Tibial artery (tissue), 4 donors: ENCODE measurements around the gene SH3GL3.

ENCODE experiments used
- DNase-seq, 2 donors: peaks; one replicate each; pipeline ENCODE4 v3.0.0-alpha.2; 2019
- H3K27ac ChIP-seq, 2 donors: fragments of 200-600 bp; sonication (generic) in 1 of 2; 1 replicate in 1 of 2; 2 replicates in 1 of 2; pipeline ENCODE4 v1.5.1; 2018 to 2019; ENCODE audit warnings: mild to moderate bottlenecking in 1 of 2
- H3K27me3 ChIP-seq, 2 donors: fragments of 200-600 bp; sonication (generic) in 1 of 2; one replicate each; pipeline versions ENCODE4 v1.5.1 to v1.6.0; 2016 to 2019
- H3K36me3 ChIP-seq, 3 donors: fragments of 200-600 bp; sonication (generic) in 2 of 3; one replicate each; pipeline ENCODE4 v1.5.1; 2016 to 2019; ENCODE audit warnings: mild to moderate bottlenecking in 2 of 3
- H3K4me1 ChIP-seq, 4 donors: fragments of 200-600 bp; sonication (generic) in 2 of 4; 1 replicate in 3 of 4; 2 replicates in 1 of 4; pipeline ENCODE4 v1.5.1; 2016 to 2019
- H3K4me3 ChIP-seq, 2 donors: fragments of 200-600 bp; sonication (generic) in 1 of 2; 1 replicate in 1 of 2; 2 replicates in 1 of 2; pipeline ENCODE4 v1.5.1; 2018 to 2019; ENCODE audit warnings: mild to moderate bottlenecking in 2 of 2
- H3K9me3 ChIP-seq, 3 donors: fragments of 200-600 bp; sonication (generic) in 1 of 3; one replicate each; pipeline ENCODE4 v1.5.1; 2016 to 2019
- CTCF ChIP-seq, 2 experiments: fragments of 200-600 bp in 1 of 2; fragments of 450-650 bp in 1 of 2; IDR thresholded peaks; one replicate each; pipeline ENCODE4 v1.5.1; 2017 to 2019; ENCODE audit warnings: antibody characterized with exemption in 2 of 2, mild to moderate bottlenecking in 1 of 2, moderate library complexity in 1 of 2
- intact Hi-C: fragments of 100-400 bp; cut with DNase I; formaldehyde crosslinking; loops from one replicate; pipeline ENCODE4 v1.15.0; 2023; ENCODE audit warnings: low total_unique reads

SH3GL3 gene

GRCh38 chr15:83650831-83651230 lies 203.7 kb downstream of the SH3GL3 start:
- Histone ChIP-seq H3K4me1 (peaks cover 0 to 25% (median 15%) of the 10 kb centered on the region in 4 donors), H3K9me3 (no peaks in the 10 kb centered on the region), H3K36me3 (no peaks in the 10 kb centered on the region), H3K27me3 (no peaks in the 10 kb centered on the region), H3K27ac (no peak overlapping the region), H3K4me3 (no peak overlapping the region)
- no peak for DNase-seq
- intact Hi-C loops: loop anchor here (5.0 kb wide), 1 partner anchor 96 kb away; no protein-coding TSS in a partner anchor
- no peak for TF ChIP-seq CTCF (IDR thresholded peaks at IDR 0.05)

DNA sequence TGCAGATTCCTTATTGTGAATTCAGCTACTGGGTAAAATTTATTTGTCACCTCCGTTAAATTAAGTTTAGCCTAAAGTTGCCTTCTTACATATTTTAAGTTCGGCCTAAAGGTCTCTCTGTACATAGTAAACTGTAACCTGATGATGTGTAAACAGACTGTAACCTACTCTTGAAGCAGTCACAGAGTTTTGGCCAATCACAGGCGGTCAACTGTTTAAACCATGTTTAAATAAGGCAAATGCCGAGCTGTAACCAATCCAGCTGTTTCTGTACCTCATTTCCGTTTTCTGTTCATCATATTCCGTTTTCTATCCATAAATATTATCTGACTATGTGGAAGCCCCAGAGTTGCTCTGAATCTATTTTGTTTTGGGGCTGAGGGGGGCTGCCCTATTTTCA lies 204.4 kb downstream of the SH3GL3 start:
- Histone ChIP-seq H3K4me1 (peaks cover 0 to 33% (median 19%) of the 10 kb centered on the region in 4 donors), H3K27me3 (no peaks in the 10 kb centered on the region), H3K36me3 (no peaks in the 10 kb centered on the region), H3K27ac (no peak overlapping the region), H3K9me3 (no peaks in the 10 kb centered on the region), H3K4me3 (no peak overlapping the region)
- intact Hi-C loops: loop anchor here (5.0 kb wide), 1 partner anchor 96 kb away; no protein-coding TSS in a partner anchor
- no peak for TF ChIP-seq CTCF (IDR thresholded peaks at IDR 0.05)
- DNase-seq: no peak

DNA sequence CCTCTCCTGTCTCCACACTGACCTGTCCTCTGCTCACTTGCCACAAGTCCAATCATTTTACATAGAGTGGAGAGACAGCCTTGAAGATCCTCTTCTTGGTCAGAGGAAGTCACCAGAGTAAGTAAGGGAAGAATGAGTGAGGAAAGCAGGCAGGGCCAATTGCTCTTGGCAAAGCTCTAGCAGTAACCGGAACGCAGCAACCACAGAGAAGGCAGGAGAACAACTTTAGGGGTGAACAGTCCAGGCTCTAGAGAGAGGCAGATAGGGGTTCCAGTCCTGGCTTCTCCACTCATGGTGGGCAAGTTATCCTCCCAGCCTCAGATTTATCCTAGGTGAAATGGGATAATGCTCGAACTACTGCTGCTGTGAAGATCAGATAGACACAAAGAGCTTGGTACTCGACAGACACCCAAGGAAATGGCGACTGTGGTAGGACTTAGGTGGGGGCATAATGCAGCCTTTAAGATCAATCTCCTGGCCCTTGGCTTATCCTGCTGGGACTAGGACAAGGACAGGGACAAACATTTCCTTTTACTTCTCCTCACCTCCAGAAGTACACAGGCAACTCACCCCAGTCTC lies 205.6 kb downstream of the SH3GL3 start:
- Histone ChIP-seq H3K4me1 (peaks cover 0 to 44% (median 19%) of the 10 kb centered on the region in 4 donors), H3K27ac (peak overlapping the region; percentile 90 to 92), H3K9me3 (no peaks in the 10 kb centered on the region), H3K4me3 (peak overlapping the region; percentile 75 to 91), H3K27me3 (no peaks in the 10 kb centered on the region), H3K36me3 (no peaks in the 10 kb centered on the region)
- intact Hi-C loops: loop anchor here (5.0 kb wide), 1 partner anchor 95 kb away; no protein-coding TSS in a partner anchor
- DNase-seq: no peak
- no peak for TF ChIP-seq CTCF (IDR thresholded peaks at IDR 0.05)

- peaks cover 0 to 50% (median 22%) of the 10 kb centered on the region in 4 donors for H3K4me1 ChIP-seq
- intact Hi-C loops: loop anchor here (5.0 kb wide), 1 partner anchor 94 kb away; no protein-coding TSS in a partner anchor
- TF ChIP-seq CTCF (IDR thresholded peaks at IDR 0.05): no peak
- H3K9me3 ChIP-seq: no peaks in the 10 kb centered on the region
- H3K4me3 ChIP-seq: peak overlapping the region; percentile 75 to 91
- DNase-seq: peak in 1 of 2 donors; percentile 39
- no peaks in the 10 kb centered on the region for H3K36me3 ChIP-seq
- H3K27me3 ChIP-seq: no peaks in the 10 kb centered on the region
- peak overlapping the region; percentile 90 to 92 for H3K27ac ChIP-seq
Measured at GRCh38 chr15:83653288-83653638, 206.1 kb downstream of the SH3GL3 start.

- H3K27me3 ChIP-seq: no peaks in the 10 kb centered on the region
- peak within 1 kb of the TSS; percentile 75 to 91 for H3K4me3 ChIP-seq
- no peaks in the 10 kb centered on the region for H3K36me3 ChIP-seq
- peak; percentile 19 to 22 for TF ChIP-seq CTCF (IDR thresholded peaks at IDR 0.05)
- intact Hi-C loops: loop anchor here (5.0 kb wide), 1 partner anchor 93 kb away; no protein-coding TSS in a partner anchor
- peak within 1 kb of the TSS; percentile 90 to 92 for H3K27ac ChIP-seq
- peak; percentile 64 to 89 for DNase-seq
- H3K9me3 ChIP-seq: no peaks in the 10 kb centered on the region
- H3K4me1 ChIP-seq: peaks cover 0 to 55% (median 24%) of the 10 kb centered on the region in 4 donors
Measured at GRCh38 chr15:83653639-83654378, 206.7 kb downstream of the SH3GL3 start, which contains the start of gene ADAMTSL3. TSS of gene ADAMTSL3 (plus strand) at chr15:83654123. CDS start at chr15:83655762, 1,639 bp downstream.
